Ectodermal cell (in vitro differentiated cells): Measurements from ENCODE around the gene TRIM67.

ENCODE experiments used
- H3K27ac ChIP-seq: 2 replicates; pipeline ENCODE4 v1.7.0; 2013; ENCODE audit warnings: mild to moderate bottlenecking, low read depth, low read length; ENCODE audit not compliant: insufficient read depth, poor library complexity, severe bottlenecking
- H3K27me3 ChIP-seq: 2 replicates; pipeline ENCODE4 v1.7.0; 2013; ENCODE audit warnings: mild to moderate bottlenecking, low read length; ENCODE audit not compliant: insufficient read depth, control insufficient read depth, poor library complexity, severe bottlenecking
- H3K36me3 ChIP-seq: one replicate; pipeline ENCODE4 v1.7.0; 2013; ENCODE audit warnings: low read length; ENCODE audit not compliant: control insufficient read depth, insufficient read depth
- H3K4me1 ChIP-seq: one replicate; pipeline ENCODE4 v1.7.0; 2013; ENCODE audit warnings: low read length; ENCODE audit not compliant: control insufficient read depth, insufficient read depth
- H3K4me3 ChIP-seq: 2 replicates; pipeline ENCODE4 v1.7.0; 2013; ENCODE audit warnings: low read depth, low read length, control low read depth; ENCODE audit not compliant: insufficient read depth
- H3K9me3 ChIP-seq: 2 replicates; pipeline ENCODE4 v1.7.0; 2013; ENCODE audit warnings: mild to moderate bottlenecking, low read length, moderate library complexity; ENCODE audit not compliant: control insufficient read depth
- WGBS, 2 experiments: methylation state at CpG; one replicate each; pipeline ENCODE4 v1.1.7; 2013; ENCODE audit warnings: missing lambda C conversion rate in 2 of 2; 5-methylcytosine and 5-hydroxymethylcytosine counted together

TRIM67 gene

DNA sequence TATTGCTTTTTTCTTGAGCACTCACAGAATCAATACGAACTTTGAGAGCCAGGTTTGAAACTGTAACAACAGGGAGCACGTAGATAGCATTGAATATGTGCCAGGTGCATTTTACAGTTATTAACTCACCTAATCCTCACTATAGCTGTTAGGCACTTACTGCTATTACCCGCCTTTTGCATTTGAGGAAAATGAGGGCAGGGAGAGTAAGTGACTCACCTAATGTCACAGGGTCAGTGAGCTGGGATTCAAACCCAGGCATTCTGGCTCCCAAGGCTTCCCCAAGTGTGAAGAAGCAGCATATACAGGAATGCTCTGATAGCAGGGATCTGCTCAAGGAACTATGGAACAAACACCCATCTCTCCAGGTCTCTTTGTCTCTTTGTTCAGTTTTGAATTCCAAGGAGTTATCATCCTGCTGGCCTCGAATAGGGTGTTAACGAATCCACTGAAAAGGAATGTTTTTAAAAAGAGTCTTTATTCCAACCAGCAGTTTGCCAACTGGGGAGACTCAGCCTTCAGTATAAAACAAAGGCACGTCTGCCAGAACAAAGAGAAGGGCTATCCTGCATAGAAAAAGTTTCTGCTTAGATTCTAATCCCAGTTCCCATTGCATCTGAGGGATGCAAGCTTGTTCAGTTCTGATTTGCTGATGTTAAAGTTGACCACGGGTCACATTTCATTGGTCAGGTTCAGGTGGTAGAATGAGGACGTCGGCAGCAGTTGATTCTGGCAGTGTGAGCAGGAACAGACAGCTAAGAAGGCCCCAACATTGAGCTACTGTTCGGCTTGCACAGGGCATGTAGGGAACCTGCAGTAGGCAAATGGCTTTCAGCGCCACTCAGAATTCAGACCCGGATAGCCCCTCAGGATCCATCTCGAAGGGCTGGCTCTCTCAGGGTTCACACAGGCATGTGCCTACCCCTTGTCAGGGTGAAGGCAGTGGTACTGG lies 22.1 kb downstream of the TRIM67 start:
- 44 to 49% methylated on average over 13 of the region's 13 CpGs for WGBS, 2 experiments

GRCh38 chr1:231184891-231185290 lies 23.0 kb downstream of the TRIM67 start:
- H3K27ac ChIP-seq: no peak overlapping the region
- 90 to 91% methylated on average over 6 of the region's 6 CpGs for WGBS, 2 experiments
- no peaks in the 10 kb centered on the region for H3K27me3 ChIP-seq
- H3K9me3 ChIP-seq: no peaks in the 10 kb centered on the region
- H3K36me3 ChIP-seq: no peaks in the 10 kb centered on the region
- H3K4me3 ChIP-seq: no peak overlapping the region
- H3K4me1 ChIP-seq: peaks cover 17% of the 10 kb centered on the region

More for the DNA sequence above, 22.1 kb downstream of the TRIM67 start:
- Histone ChIP-seq H3K36me3 (no peaks in the 10 kb centered on the region), H3K27ac (peak overlapping the region; percentile 78), H3K9me3 (no peaks in the 10 kb centered on the region), H3K4me3 (no peak overlapping the region), H3K27me3 (no peaks in the 10 kb centered on the region), H3K4me1 (peaks cover 17% of the 10 kb centered on the region)

DNA sequence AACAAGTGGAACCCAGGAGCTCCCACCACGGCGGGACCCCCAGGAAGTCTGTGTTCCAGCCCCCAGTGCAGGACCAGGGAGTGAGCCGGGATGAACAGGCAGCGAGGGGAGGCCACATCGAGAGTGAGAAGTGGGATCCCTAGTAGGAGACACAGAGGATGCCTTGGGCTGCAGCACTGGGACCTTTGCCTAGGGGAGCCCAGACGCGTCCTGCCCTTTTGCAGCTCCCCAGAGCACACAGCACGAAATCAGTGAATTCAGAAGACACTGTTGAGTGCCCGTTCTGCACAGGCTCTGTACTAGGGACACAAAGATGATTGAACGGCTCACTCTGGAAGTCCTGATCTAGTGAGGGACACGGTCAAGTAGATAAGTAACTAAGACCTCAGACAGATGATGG lies 23.5 kb downstream of the TRIM67 start:
- Histone ChIP-seq H3K9me3 (no peaks in the 10 kb centered on the region), H3K4me3 (no peak overlapping the region), H3K27ac (no peak overlapping the region), H3K4me1 (peaks cover 17% of the 10 kb centered on the region), H3K27me3 (no peaks in the 10 kb centered on the region), H3K36me3 (no peaks in the 10 kb centered on the region)
- WGBS, 2 experiments: 94 to 95% methylated on average over 11 of the region's 11 CpGs

DNA sequence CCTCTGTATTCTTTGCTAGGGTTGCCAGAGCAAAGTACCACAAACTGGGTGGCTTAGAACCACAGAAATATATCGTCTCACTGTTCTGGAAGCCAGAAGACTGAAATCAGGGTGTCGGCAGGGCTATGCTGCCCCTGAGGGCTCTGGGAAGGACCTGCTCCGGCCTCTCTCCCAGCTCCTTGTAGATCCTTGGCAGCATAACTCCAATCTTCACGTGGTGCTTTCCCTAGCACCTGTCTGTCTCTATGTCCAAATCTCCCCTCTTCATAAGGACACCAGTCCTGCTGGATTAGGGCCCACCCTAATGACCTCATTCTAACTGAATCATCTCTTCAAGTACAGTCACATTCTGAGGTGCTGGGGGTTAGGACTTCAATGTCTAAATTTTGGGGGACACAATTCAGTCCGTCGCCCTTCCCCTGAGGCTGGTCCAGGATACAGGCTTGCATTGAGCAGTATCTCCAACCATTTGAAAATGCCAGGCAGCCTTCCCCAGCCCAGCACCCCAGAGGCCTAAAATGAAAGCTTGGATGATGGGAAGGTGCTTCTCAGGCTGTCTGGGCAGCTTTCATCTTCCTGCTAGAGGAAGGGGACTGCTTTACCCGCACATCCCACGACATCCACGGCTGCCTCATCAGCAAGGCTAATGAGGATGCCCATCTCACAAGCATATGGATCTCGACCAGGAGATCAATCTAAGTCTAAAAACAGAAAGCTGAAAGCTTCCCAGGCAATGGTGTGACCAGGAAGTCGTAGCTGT lies 24.7 kb downstream of the TRIM67 start:
- Histone ChIP-seq H3K4me3 (no peak overlapping the region), H3K27me3 (no peaks in the 10 kb centered on the region), H3K36me3 (no peaks in the 10 kb centered on the region), H3K4me1 (peaks cover 17% of the 10 kb centered on the region), H3K27ac (no peak overlapping the region), H3K9me3 (no peaks in the 10 kb centered on the region)
- WGBS, 2 experiments: 91 to 93% methylated on average over 11 of the region's 11 CpGs

- Histone ChIP-seq H3K27ac (no peak overlapping the region), H3K36me3 (no peaks in the 10 kb centered on the region), H3K4me3 (no peak overlapping the region), H3K4me1 (peaks cover 17% of the 10 kb centered on the region), H3K27me3 (no peaks in the 10 kb centered on the region), H3K9me3 (no peaks in the 10 kb centered on the region)
- 81 to 83% methylated on average over 10 of the region's 10 CpGs for WGBS, 2 experiments
These were observed 25.7 kb downstream of the TRIM67 start for GRCh38 chr1:231187571-231187970.

GRCh38 chr1:231188072-231188471 lies 26.2 kb downstream of the TRIM67 start:
- peaks cover 18% of the 10 kb centered on the region for H3K4me1 ChIP-seq
- H3K27ac ChIP-seq: no peak overlapping the region
- H3K4me3 ChIP-seq: no peak overlapping the region
- no peaks in the 10 kb centered on the region for H3K9me3 ChIP-seq
- no peaks in the 10 kb centered on the region for H3K36me3 ChIP-seq
- H3K27me3 ChIP-seq: no peaks in the 10 kb centered on the region
- WGBS, 2 experiments: 65 to 70% methylated on average over 3 of the region's 3 CpGs

- H3K4me3 ChIP-seq: no peak overlapping the region
- H3K4me1 ChIP-seq: peaks cover 16% of the 10 kb centered on the region
- 95 to 96% methylated on average over 7 of the region's 7 CpGs for WGBS, 2 experiments
- no peak overlapping the region for H3K27ac ChIP-seq
- no peaks in the 10 kb centered on the region for H3K9me3 ChIP-seq
- no peaks in the 10 kb centered on the region for H3K36me3 ChIP-seq
- no peaks in the 10 kb centered on the region for H3K27me3 ChIP-seq
These were observed 26.9 kb downstream of the TRIM67 start for GRCh38 chr1:231188768-231189167.

DNA sequence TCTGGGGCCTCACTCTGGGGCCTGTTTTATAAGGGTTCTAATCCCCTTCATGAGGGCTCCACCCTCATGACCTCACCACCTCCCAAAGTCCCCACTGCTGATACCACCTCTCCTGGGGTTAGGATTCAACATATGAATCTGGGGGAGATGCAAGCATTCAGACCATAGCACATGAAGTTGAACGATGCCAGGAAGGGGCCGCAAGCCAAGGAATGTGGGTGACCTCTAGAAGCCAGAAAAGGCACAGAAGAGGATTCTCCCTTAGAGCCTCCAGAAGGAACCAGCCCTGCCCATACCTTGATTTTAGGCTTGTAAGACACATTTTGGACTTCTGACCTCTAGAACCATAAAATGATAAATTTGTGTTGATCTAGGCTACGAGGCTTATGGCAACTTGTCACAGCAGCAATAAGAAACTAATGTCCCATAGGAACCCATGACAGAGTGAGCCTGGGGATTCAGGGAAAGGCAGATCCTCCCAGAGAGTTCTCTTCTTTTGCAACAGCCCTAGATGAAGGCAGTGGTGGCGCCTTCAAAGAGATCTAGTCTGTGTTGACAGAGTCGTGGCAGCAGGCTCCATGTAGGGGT lies 27.9 kb downstream of the TRIM67 start:
- Histone ChIP-seq H3K4me1 (peaks cover 8% of the 10 kb centered on the region), H3K27me3 (no peaks in the 10 kb centered on the region), H3K27ac (no peak overlapping the region), H3K36me3 (no peaks in the 10 kb centered on the region), H3K9me3 (no peaks in the 10 kb centered on the region), H3K4me3 (no peak overlapping the region)
- 96 to 97% methylated on average over 5 of the region's 5 CpGs for WGBS, 2 experiments

DNA sequence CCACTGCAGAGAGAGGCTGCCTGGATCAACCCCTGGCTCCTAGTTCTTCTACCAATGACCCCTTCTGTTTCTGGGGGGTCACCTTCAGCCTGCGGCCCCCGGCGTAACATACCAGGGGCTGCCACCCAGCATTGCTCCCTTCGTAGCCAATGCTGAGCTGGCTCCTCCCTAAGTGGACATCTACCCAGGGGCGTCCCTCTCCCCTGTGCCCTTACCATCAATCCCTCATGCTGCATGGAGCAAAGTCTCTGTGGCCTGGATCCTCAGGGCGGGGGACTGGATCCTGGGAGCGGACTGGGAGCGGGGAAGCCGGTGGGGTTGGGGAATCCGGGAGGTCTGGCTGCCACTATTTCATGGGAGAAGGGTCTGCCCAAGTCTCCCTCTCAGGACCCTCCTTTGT lies 28.6 kb downstream of the TRIM67 start:
- H3K4me3 ChIP-seq: no peak overlapping the region
- H3K27me3 ChIP-seq: no peaks in the 10 kb centered on the region
- WGBS, 2 experiments: 95 to 96% methylated on average over 10 of the region's 10 CpGs
- H3K4me1 ChIP-seq: peaks cover 8% of the 10 kb centered on the region
- H3K9me3 ChIP-seq: no peaks in the 10 kb centered on the region
- H3K36me3 ChIP-seq: no peaks in the 10 kb centered on the region
- no peak overlapping the region for H3K27ac ChIP-seq

DNA sequence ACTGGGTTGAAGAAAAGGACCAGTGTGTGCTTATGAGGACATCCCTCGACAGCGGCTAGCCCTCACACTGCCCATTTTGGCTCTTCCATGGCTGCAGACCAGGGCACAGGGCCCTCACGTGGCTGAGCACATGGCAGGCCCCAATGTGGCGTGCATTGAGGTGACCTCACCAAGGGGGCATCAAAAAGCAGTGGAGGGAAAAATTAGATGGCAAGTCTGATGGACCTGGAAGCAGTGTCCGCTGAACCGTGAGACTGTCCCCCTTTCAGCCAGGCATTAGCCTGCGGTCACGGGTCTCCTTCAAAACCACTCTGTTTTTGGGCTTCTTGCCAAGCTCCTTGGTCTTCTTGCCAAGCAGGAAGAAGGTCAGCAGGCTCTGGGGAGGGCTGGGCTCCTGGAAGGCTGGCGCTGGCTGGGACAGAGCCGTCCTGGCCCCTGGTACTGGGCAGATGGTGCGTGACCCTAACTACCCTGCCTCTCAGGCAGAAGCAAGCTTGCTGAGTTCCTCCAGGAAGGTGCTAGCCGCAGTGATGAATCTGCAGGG lies 30.8 kb downstream of the TRIM67 start:
- Histone ChIP-seq H3K27ac (no peak overlapping the region), H3K27me3 (no peaks in the 10 kb centered on the region), H3K4me1 (peaks cover 8% of the 10 kb centered on the region), H3K4me3 (no peak overlapping the region), H3K36me3 (no peaks in the 10 kb centered on the region), H3K9me3 (no peaks in the 10 kb centered on the region)
- 86 to 89% methylated on average over 12 of the region's 12 CpGs for WGBS, 2 experiments
